Sigmoid colon (tissue), 7 donors: ENCODE results near the gene CXCL6. TPM values are rescaled to one million over a fixed set of nuclear protein-coding genes. Genes with fewer than 3 reads are reported as not detected.

Experiments used
- DNase-seq: peaks from one replicate; pipeline ENCODE4 v3.0.0-alpha.2; 2019
- H3K27ac ChIP-seq, 4 donors: fragments of 200-600 bp; sonication (generic); one replicate each; pipeline ENCODE4 v1.5.1; 2016 to 2019; ENCODE audit warnings: mild to moderate bottlenecking in 1 of 4
- H3K27me3 ChIP-seq, 3 donors: fragments of 200-600 bp; sonication (generic); one replicate each; pipeline ENCODE4 v1.5.1; 2019; ENCODE audit warnings: mild to moderate bottlenecking in 1 of 3
- H3K36me3 ChIP-seq, 4 donors: fragments of 200-600 bp; sonication (generic); one replicate each; pipeline ENCODE4 v1.5.1; 2016 to 2019
- H3K4me1 ChIP-seq, 4 donors: fragments of 200-600 bp; sonication (generic); one replicate each; pipeline ENCODE4 v1.5.1; 2017 to 2019
- H3K4me3 ChIP-seq, 4 donors: fragments of 200-600 bp; sonication (generic); one replicate each; pipeline ENCODE4 v1.5.1; 2017 to 2019; ENCODE audit warnings: mild to moderate bottlenecking in 2 of 4, moderate library complexity in 1 of 4
- H3K9me3 ChIP-seq, 4 donors: fragments of 200-600 bp in 3 of 4; sonication (generic) in 3 of 4; one replicate each; pipeline versions ENCODE4 v1.5.1 to v1.6.1; 2013 to 2019
- EP300 ChIP-seq, 4 donors: sonication (generic); formaldehyde crosslinking; IDR thresholded peaks; one replicate each; pipeline ENCODE4 v1.6.1; 2017; ENCODE audit warnings: antibody characterized with exemption in 4 of 4
- POLR2A ChIP-seq, 2 donors: fragments of 450-650 bp; IDR thresholded peaks; one replicate each; pipeline ENCODE4 v1.6.1; 2016; ENCODE audit warnings: antibody characterized with exemption in 2 of 2, mild to moderate bottlenecking in 2 of 2, moderate library complexity in 2 of 2
- POLR2AphosphoS5 ChIP-seq, 4 donors: sonication (generic); formaldehyde crosslinking; IDR thresholded peaks; one replicate each; pipeline ENCODE4 v1.6.1; 2017; ENCODE audit warnings: antibody characterized with exemption in 4 of 4
- WGBS, 2 donors: extraction: QIAGEN DNeasy Blood & Tissue Kit; methylation state at CpG; one replicate each; pipeline ENCODE4 v1.1.7; 2013; 5-methylcytosine and 5-hydroxymethylcytosine counted together
- intact Hi-C: fragments of 100-400 bp; cut with DNase I; formaldehyde crosslinking; loops from one replicate; pipeline ENCODE4 v1.15.1; 2023
- polyA plus RNA-seq, 3 donors: library from polyadenylated mRNA; stranded (reverse); fragments of 200-250 nt; gene quantifications; one replicate each; pipeline ENCODE4 v1.2.3, GENCODE V29; 2013
- total RNA-seq, 4 donors: library from RNA; depleted of rRNA; stranded (reverse); fragments of >200 nt; gene quantifications; one replicate each; pipeline ENCODE4 v1.1.0, GENCODE V29; 2016
- TF ChIP-seq, protein P1 (sequence below), 4 experiments: fragments of 450-650 bp in 3 of 4; fragments of 200-600 bp in 1 of 4; IDR thresholded peaks; one replicate each; pipeline ENCODE4 v1.5.1; 2016 to 2019; ENCODE audit warnings: antibody characterized with exemption in 4 of 4, mild to moderate bottlenecking in 3 of 4, moderate library complexity in 2 of 4
- donor health status: healthy with polysubstance abuse.
- donor health status: Bipolar disorder and iron deficiency.
- donor health status: healthy.

CXCL6 gene
- total and polyA plus RNA-seq, 7 donors: 0.33 to 9.6 (median 0.95) TPM; not detected in 2

DNA sequence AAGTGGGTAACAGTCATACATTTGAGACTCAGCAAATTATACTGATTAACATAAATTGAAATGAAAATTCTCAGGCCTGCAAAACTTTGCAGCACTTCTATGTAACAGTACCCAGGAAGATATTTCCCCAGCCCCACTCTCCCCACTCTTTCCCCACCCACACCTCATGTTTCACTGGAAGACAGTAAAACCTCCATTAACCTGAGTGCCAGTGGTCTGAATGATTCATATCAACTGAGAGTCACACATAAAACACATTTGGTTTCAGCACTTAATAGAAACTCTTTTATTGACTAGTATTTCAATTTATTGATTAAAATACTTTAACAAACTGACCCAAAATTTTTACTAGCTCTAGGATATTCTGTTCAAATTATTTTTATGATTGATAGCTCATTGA is 6.9 kb downstream of the CXCL6 start:
- intact Hi-C loops: no loop called here
- DNase-seq: no peak
- Histone ChIP-seq H3K36me3 (no peaks in the 10 kb centered on the region), H3K27ac (no peak overlapping the region), H3K4me1 (no peaks in the 10 kb centered on the region), H3K27me3 (no peaks in the 10 kb centered on the region), H3K4me3 (no peak overlapping the region), H3K9me3 (no peaks in the 10 kb centered on the region)
- TF ChIP-seq, protein P1, sequence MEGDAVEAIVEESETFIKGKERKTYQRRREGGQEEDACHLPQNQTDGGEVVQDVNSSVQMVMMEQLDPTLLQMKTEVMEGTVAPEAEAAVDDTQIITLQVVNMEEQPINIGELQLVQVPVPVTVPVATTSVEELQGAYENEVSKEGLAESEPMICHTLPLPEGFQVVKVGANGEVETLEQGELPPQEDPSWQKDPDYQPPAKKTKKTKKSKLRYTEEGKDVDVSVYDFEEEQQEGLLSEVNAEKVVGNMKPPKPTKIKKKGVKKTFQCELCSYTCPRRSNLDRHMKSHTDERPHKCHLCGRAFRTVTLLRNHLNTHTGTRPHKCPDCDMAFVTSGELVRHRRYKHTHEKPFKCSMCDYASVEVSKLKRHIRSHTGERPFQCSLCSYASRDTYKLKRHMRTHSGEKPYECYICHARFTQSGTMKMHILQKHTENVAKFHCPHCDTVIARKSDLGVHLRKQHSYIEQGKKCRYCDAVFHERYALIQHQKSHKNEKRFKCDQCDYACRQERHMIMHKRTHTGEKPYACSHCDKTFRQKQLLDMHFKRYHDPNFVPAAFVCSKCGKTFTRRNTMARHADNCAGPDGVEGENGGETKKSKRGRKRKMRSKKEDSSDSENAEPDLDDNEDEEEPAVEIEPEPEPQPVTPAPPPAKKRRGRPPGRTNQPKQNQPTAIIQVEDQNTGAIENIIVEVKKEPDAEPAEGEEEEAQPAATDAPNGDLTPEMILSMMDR (IDR thresholded peaks at IDR 0.05): no peak
- TF ChIP-seq POLR2A (IDR thresholded peaks at IDR 0.05) (no peak), POLR2AphosphoS5 (IDR thresholded peaks at IDR 0.05) (no peak), EP300 (IDR thresholded peaks at IDR 0.05) (no peak)

DNA sequence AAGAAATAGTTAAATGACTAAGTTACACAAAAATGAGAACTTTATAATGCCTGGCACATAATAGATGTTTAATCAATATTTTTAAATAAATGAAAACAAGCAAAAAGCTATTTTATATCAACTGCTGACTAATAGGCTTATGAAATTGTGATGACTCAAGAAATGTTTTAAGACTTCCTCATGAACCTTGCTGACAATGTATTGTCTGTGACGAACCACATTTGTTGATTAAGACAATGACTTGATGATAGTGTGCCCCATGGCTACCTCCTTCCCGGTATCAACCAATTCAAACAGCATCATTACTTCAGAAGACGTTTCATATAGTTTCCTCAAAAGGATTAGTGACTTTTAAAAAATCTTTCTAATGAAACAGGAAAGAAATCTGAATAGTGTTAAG is 7.9 kb downstream of the CXCL6 start:
- WGBS, 2 donors: 77 to 79% methylated on average over 3 of the region's 3 CpGs
- intact Hi-C loops: no loop called here

DNA sequence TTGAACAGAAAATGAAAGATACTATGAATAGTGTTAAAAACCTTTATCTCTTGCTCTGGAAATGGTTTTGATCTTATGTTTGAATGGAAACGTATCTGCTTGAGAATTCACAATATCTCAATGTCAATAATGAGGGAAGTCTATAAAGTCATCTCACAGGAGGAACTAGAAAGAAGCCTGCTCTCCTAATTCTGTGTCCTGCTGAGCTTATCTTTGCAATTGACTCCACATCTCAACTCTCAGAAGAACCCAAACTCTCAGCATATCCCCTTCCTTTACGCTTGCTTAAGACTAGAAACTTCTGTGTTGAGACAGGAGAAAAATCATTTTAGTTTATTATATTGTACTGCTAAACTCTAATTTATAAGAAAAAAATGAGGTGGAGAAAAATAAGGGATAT is 8.3 kb downstream of the CXCL6 start:
- H3K9me3 ChIP-seq: no peaks in the 10 kb centered on the region
- no peaks in the 10 kb centered on the region for H3K27me3 ChIP-seq
- H3K4me1 ChIP-seq: no peaks in the 10 kb centered on the region
- TF ChIP-seq, protein P1 (IDR thresholded peaks at IDR 0.05): no peak
- TF ChIP-seq POLR2A (IDR thresholded peaks at IDR 0.05): no peak
- TF ChIP-seq POLR2AphosphoS5 (IDR thresholded peaks at IDR 0.05): no peak
- TF ChIP-seq EP300 (IDR thresholded peaks at IDR 0.05): no peak
- 68 to 71% methylated on average over 2 of the region's 2 CpGs for WGBS, 2 donors
- intact Hi-C loops: no loop called here
- H3K4me3 ChIP-seq: no peak overlapping the region
- H3K27ac ChIP-seq: no peak overlapping the region
- no peaks in the 10 kb centered on the region for H3K36me3 ChIP-seq
- no peak for DNase-seq

More for the DNA sequence above, 7.9 kb downstream of the CXCL6 start:
- Histone ChIP-seq H3K27ac (no peak overlapping the region), H3K27me3 (no peaks in the 10 kb centered on the region), H3K36me3 (no peaks in the 10 kb centered on the region), H3K4me1 (no peaks in the 10 kb centered on the region), H3K9me3 (no peaks in the 10 kb centered on the region), H3K4me3 (no peak overlapping the region)
- TF ChIP-seq POLR2AphosphoS5 (IDR thresholded peaks at IDR 0.05) (no peak), EP300 (IDR thresholded peaks at IDR 0.05) (no peak), POLR2A (IDR thresholded peaks at IDR 0.05) (no peak)
- TF ChIP-seq, protein P1 (IDR thresholded peaks at IDR 0.05): no peak
- DNase-seq: no peak

DNA sequence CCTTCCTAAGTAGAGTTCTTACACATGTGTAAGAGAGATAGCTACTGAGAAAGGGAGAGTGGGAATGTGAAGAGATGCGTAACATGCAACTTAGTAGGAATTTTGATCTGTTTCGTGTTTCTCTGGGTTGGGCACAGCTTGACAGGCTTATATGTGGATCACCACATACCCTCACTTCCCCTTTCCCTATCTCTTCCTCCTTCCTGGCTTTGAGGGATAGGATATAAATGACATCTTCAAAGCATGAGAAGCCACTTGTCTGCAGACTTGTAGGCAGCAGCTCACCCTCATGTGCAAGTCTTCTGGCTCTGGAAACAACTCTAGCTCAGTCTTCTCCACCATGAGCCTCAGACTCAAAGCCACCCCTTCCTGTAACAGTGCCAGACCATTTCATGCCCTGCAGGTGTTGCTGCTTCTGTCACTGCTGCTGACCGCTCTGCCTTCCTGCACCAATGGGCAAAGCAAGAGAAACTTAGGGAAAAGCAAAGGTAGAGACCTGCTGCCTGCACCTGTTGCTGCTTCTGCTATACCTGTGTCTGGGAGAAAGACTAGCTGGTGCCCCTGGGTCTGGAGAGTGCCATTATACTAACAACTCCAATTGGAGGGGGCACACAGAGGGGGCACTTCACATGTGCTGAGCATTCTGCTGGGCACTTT is 11.2 kb downstream of the CXCL6 start:
- no peak for DNase-seq
- H3K4me3 ChIP-seq: no peak overlapping the region
- H3K27me3 ChIP-seq: no peaks in the 10 kb centered on the region
- H3K9me3 ChIP-seq: no peaks in the 10 kb centered on the region
- intact Hi-C loops: no loop called here
- no peaks in the 10 kb centered on the region for H3K4me1 ChIP-seq
- TF ChIP-seq POLR2AphosphoS5 (IDR thresholded peaks at IDR 0.05): no peak
- TF ChIP-seq POLR2A (IDR thresholded peaks at IDR 0.05): no peak
- TF ChIP-seq, protein P1 (IDR thresholded peaks at IDR 0.05): no peak
- no peak for TF ChIP-seq EP300 (IDR thresholded peaks at IDR 0.05)
- no peak overlapping the region for H3K27ac ChIP-seq
- 87 to 97% methylated on average over 3 of the region's 3 CpGs for WGBS, 2 donors
- H3K36me3 ChIP-seq: no peaks in the 10 kb centered on the region
